CD4-positive, alpha-beta T cell treated with Interleukin-10 for 1 hour (primary cell): ENCODE data around the gene NXN.
A peak's percentile ranks its signal among the peaks of the same experiment; 100 is the strongest.
"Not testable (repeated sequence)": the region's sequence is repeated elsewhere in the genome, so short reads cannot be mapped to it uniquely, and the experiment has no call there.

Source experiments
- DNase-seq: peaks from one replicate; pipeline ENCODE4 v3.0.0-alpha.2; 2020

The NXN gene

GRCh38 chr17:881778-882177 lies 97.8 kb downstream of the NXN start:
- DNase-seq, result no peak

- no peak for DNase-seq
Measured at GRCh38 chr17:880443-881269, 98.9 kb downstream of the NXN start.

GRCh38 chr17:879546-880442 lies 99.8 kb downstream of the NXN start:
- peak; percentile 75 for DNase-seq

DNA sequence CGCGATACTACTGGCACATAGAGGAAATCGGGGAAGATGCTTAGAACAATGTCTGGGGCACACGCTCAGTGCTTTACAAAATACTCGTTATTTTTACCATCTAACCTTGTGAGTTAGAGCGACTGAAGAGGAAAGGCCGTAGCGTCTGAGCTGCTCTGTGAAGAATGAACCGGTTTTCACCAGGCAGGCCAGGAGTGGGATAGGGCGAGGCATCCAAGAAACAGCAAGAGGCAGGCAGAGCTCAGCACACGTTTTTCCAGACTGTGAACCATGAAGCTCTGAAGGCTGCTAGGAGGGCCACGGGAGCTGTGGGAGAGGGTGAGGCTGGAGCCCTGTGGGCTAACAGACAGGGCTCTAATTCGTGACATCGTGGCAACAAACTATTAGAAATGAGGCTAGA lies 101.9 kb downstream of the NXN start:
- DNase-seq, result no peak

DNA sequence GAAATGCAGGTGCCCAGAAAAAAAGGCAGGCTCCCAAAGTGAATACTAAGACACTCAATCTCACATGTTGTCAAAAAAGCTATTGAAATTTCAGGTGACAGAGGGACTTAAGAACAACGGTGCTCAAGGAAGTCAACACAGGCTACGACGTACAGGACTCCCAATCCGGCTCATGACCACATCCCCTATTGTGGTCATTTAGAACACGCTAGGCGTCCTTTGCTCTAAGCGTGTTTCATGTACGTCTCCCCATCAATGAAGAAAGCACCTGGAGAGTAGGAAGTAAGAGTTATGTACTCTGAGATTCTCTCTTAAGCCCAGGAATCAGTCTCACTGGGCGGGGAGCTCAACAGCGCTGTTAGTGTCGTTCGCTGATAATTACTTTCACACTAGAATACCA lies 103.3 kb downstream of the NXN start:
- peak; percentile 25 for DNase-seq

GRCh38 chr17:874590-874989 lies 105.0 kb downstream of the NXN start:
- DNase-seq, result not testable (repeated sequence)

DNA sequence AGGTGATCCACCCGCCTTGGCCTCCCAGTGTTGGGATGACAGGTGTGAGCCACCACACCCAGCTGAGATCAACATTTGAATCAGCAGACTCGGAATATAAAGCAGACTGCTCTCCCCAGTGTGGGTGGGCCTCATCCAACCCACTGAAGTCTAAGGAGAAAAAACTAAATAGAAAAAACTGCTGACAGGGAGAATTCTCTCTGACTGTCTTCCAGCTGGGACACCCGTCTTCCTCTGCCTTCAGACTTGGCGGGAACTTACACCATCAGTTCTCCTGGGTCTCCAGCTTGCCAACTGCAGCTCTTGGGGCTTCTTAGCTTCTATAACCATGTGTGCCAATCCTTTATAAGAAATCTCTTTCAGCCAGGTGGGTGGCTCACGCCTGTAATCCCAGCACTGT lies 106.7 kb downstream of the NXN start:
- DNase-seq, result no peak

DNA sequence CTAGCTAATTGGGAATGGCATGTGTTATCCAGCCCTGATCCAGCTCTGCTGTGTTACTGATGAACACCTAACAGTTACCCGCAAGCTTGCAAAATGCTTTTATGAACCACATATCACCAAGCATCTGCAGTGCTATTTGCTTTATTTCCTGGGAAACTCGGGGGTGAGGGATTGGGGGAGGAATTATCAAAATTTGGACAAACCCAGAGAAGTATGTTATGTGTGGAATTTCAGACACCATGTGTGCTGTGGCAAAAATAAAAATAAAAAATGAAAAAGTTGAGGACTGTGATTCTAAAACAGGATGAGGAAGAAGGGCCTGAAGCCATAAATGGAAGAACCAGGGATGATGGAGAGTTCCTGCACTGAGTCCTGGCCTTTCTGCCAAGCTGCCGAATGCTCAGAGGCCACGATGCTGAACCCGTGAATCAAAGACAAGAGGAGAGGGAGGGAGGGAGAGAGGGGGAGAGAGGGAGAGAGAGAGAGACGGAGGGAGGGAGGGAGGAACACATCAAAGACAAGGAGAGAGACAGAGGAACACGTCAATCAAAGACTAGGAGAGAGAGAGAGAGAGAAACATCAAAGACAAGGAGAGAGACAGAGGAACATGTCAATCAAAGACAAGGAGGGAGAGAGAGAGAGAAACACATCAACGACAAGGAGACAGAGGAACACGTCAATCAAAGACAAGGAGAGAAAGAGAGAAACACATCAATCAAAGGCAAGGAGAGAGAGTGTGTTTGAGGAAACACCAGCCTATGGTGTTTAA lies 107.6 kb downstream of the NXN start:
- DNase-seq, result peak; percentile 2

- no peak for DNase-seq
Measured at GRCh38 chr17:869567-870525, 109.7 kb downstream of the NXN start.

DNA sequence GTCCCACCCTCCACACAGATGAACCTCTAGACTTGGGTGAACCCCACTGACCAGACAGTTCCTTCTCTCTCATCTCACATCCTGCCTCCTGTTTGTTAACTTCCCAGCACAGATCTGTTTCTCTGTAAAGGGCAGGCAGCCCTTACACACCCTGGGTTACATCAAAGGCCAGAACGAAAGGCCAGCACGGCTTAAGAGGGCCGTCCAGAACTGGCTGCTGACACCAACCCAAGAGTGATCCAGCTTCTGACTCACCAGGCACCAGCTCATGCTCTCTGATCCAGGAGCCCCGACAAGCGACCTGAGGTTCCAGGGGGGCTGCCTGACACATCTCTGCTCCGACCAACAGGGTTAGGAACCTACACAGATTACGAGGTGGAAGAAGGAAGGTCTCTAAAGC lies 110.5 kb downstream of the NXN start:
- no peak for DNase-seq

GRCh38 chr17:867896-868489 lies 111.6 kb downstream of the NXN start:
- DNase-seq, result no peak

GRCh38 chr17:867238-867637 lies 112.3 kb downstream of the NXN start:
- not testable (repeated sequence) for DNase-seq

GRCh38 chr17:866568-867103 lies 112.9 kb downstream of the NXN start:
- no peak for DNase-seq

GRCh38 chr17:864315-864714 lies 115.3 kb downstream of the NXN start:
- DNase-seq, result no peak

- DNase-seq, result no peak
Measured at GRCh38 chr17:863880-864279, 115.7 kb downstream of the NXN start.

DNA sequence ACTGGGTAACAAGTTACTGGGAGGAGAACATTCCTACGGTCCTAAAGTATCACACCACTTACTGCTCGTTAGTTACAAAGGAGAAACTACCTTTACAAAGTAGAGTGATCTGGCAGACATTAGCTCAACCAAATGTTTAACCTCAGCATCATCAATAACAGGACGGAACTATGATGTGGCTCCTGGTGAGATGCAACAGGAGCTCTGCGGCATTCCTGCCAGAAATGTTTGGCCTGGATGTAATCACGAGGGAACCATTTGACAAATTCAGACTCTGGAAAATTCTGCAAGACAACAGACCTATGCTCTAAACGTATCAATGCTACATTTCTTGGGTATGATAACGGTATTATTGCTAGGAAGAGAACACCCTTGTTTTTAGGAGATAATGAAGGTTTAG lies 117.0 kb downstream of the NXN start:
- DNase-seq, result no peak

GRCh38 chr17:861364-861763 lies 118.2 kb downstream of the NXN start:
- no peak for DNase-seq

DNA sequence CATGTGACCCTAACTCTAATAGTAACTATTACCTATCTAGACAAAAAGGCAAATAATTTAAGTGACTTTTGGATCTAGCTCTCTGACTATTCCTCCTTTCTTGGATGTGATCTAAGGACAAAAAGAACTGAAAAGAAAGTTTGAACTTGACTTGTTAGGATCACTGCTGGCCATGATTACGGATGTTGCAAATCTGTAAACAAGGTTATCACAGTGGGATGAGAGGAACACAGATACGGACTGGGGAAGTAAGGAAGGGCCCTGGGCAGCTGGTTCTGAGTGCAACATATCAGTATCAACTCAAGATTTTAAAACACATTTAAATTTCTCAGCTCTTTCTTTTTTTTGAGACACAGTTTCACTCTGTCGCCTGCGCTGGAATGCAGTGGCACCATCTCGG lies 118.8 kb downstream of the NXN start:
- DNase-seq, result no peak

DNA sequence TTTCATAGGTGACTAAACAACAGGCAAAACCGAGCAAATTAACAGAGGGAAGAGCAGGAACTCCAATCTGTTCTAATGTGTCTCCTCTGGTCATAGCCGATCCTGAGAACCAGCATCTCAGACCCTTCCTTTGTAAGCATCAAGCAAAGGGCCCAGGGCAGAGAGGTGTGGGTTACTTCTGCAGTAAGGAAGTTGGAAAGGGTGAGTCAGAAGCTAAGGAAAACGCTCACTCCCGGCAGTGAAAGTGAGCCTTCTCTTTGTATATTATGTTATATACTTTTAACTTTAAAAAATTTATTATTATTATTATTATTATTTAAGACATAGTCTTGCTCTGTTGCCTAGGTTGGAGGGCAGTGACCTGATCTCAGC lies 119.8 kb downstream of the NXN start:
- DNase-seq, result no peak

DNA sequence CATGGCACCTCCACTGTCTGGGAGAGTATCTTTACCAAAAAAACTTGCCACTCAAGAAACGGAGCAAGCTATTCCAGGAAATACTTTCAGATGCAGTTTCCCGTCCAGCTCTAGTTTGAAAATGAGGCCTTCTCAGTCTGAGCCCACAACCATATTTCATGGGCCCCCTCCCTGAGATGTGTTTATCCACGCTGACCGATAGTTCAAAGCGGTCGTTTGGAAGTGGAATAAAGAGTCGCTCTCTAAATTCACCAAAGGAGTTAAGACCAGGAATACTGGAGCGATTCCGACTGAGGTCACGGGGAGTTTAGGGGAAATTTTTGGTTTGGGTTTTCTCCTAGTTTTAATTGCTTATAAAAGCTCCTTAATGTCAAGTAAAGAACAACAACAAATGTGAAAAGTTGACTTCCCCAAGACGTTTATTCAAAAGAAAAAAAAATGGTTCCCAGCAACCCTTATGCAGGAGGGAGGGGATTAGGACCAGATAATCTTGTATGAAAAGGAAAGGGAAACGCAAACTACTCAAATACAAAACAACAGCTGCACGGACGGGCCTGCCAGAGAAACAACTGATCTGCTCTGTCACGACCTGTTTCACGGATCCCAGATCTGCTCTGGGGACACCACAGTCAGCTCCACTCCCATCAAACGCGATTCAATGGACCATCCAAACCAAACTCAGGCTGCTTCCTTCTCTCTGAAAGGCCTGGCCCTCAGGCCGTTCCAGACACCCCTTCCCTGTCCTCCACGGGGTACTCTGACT lies 120.3 kb downstream of the NXN start:
- DNase-seq, result no peak

- no peak for DNase-seq
Measured at GRCh38 chr17:856149-856548, 123.4 kb downstream of the NXN start.
